RPMI7951 (cell line): ENCODE results near the gene ACSL5. TPM values are rescaled to one million over a fixed set of nuclear protein-coding genes. Genes with fewer than 3 reads are reported as not detected.
"Not testable (repeated sequence)": the region's sequence is repeated elsewhere in the genome, so short reads cannot be mapped to it uniquely, and the experiment has no call there.

Experiments used
- DNase-seq: peaks from one replicate; pipeline ENCODE4 v3.0.0-alpha.2; 2012; ENCODE audit warnings: low read depth
- total RNA-seq: library from RNA; depleted of rRNA; stranded (reverse); fragments of >200 nt; shearing (Covaris generic); gene quantifications from 2 replicates; pipeline ENCODE4 v1.2.3, GENCODE V29; 2014; rRNA removed

Gene ACSL5
- total RNA-seq, 1 experiment from 2014 or later, result 18.5 TPM

- DNase-seq, result peak; percentile 13
These were observed 87.3 kb downstream of the ACSL5 start for GRCh38 chr10:112461029-112461887.

GRCh38 chr10:112464074-112464473 lies 90.2 kb downstream of the ACSL5 start:
- DNase-seq, result not testable (repeated sequence)

GRCh38 chr10:112465299-112465883 lies 91.5 kb downstream of the ACSL5 start:
- no peak for DNase-seq

- DNase-seq, result no peak
These were observed 92.9 kb downstream of the ACSL5 start for GRCh38 chr10:112466802-112467201.

- DNase-seq, result no peak
These were observed 93.7 kb downstream of the ACSL5 start for GRCh38 chr10:112467541-112468075.

GRCh38 chr10:112471878-112472487 lies 98.1 kb downstream of the ACSL5 start:
- peak; percentile 51 for DNase-seq

- DNase-seq, result no peak
These were observed 101.8 kb downstream of the ACSL5 start for GRCh38 chr10:112475575-112476218.

Other genes with a start within 250 kb of the ACSL5 start
- 13.3 and 14.5 TPM in 2 replicates for gene GPAM, start 190.4 kb upstream of the ACSL5 start, total RNA-seq
- gene TECTB, start 90.7 kb upstream of the ACSL5 start, total RNA-seq, result not detected in 2 replicates
- gene ZDHHC6, start 72.8 kb downstream of the ACSL5 start, total RNA-seq, result 35.6 and 38.8 TPM in 2 replicates
- 22.3 and 22.9 TPM in 2 replicates for gene VTI1A, start 73.1 kb downstream of the ACSL5 start, total RNA-seq